ENCODE data around the gene CSF1. TPM values are rescaled to one million over a fixed set of nuclear protein-coding genes. Genes with fewer than 3 reads are reported as not detected.

CSF1 gene
- total and polyA plus RNA-seq, 12 donors: 6.3 to 26.2 (median 13.0) TPM

DNA sequence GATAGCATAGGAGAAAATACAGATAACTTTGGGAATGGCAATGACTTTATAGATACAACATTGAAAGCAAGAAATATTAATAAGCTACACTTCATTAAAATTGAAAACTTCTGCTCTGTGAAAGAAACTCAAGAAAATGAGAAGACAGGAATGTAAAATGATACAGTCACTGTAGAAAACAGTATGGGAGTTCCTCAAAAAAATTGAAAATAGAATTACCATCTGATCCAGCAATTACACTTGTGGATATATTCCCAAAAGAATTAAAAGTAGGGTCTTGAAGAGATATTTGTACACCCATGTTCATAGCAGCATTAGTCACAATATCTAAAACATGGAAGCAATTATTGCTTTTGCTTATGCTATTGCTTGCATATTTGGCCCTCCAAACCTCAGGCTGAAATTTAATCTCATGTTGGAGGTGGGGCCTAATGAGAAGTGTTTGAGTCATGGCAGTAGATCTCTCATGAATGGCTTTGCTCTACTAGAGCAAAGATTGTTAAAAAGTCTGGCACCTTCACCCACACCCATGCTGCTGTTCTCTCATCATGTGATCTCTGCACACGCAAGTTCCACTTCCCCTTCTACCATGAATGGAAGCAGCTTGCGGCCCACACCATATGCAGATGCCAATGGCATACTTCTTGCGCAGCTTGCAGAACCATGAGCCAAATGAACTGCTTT lies 58.6 kb downstream of the CSF1 start:
- Histone ChIP-seq H3K9me3 (peaks cover 0 to 6% (median 0%) of the 10 kb centered on the region in 11 donors), H3K4me1 (peaks cover 0 to 9% (median 0%) of the 10 kb centered on the region in 9 donors), H3K27ac (no peak overlapping the region), H3K4me3 (no peak overlapping the region), H3K27me3 (no peaks in the 10 kb centered on the region), H3K36me3 (no peaks in the 10 kb centered on the region)
- ATAC-seq: no peak
- DNase-seq: no peak
- 94 to 95% methylated on average over 3 of the region's 3 CpGs for WGBS, 2 donors
- TF ChIP-seq, protein P1, sequence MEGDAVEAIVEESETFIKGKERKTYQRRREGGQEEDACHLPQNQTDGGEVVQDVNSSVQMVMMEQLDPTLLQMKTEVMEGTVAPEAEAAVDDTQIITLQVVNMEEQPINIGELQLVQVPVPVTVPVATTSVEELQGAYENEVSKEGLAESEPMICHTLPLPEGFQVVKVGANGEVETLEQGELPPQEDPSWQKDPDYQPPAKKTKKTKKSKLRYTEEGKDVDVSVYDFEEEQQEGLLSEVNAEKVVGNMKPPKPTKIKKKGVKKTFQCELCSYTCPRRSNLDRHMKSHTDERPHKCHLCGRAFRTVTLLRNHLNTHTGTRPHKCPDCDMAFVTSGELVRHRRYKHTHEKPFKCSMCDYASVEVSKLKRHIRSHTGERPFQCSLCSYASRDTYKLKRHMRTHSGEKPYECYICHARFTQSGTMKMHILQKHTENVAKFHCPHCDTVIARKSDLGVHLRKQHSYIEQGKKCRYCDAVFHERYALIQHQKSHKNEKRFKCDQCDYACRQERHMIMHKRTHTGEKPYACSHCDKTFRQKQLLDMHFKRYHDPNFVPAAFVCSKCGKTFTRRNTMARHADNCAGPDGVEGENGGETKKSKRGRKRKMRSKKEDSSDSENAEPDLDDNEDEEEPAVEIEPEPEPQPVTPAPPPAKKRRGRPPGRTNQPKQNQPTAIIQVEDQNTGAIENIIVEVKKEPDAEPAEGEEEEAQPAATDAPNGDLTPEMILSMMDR (IDR thresholded peaks at IDR 0.05): no peak
- intact Hi-C loops (cut with DNase I): no loop called here

DNA sequence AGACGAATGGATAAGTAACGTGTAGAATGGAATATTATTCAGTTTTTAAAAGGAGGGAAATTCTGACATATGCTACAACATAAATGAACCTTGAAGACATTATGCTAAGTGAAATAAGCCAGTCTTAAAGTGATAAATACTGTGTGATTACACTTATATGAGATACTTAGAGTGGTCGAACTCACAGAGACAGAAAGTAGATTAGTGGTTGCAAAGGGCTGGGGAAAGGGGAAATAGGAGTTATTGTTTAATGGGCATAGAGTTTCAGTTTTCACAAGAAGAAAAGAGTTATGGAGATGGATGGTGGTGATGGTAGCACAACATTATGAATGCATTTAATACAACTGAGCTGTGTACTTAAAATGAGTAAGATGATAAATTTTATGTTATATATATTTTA lies 59.3 kb downstream of the CSF1 start:
- ATAC-seq (no peak), DNase-seq (no peak)
- H3K27me3 ChIP-seq: no peaks in the 10 kb centered on the region
- TF ChIP-seq, protein P1 (IDR thresholded peaks at IDR 0.05): no peak
- no peak overlapping the region for H3K4me3 ChIP-seq
- H3K36me3 ChIP-seq: no peaks in the 10 kb centered on the region
- no peak overlapping the region for H3K27ac ChIP-seq
- peaks cover 0 to 9% (median 0%) of the 10 kb centered on the region in 9 donors for H3K4me1 ChIP-seq
- WGBS, 2 donors: 90 to 92% methylated on average over 3 of the region's 3 CpGs
- peaks cover 0 to 6% (median 0%) of the 10 kb centered on the region in 11 donors for H3K9me3 ChIP-seq
- intact Hi-C loops (cut with DNase I): loop anchor here in 1 of 10 donors (10.0 kb wide), 1 partner anchor 45 kb away; no protein-coding TSS in a partner anchor

DNA sequence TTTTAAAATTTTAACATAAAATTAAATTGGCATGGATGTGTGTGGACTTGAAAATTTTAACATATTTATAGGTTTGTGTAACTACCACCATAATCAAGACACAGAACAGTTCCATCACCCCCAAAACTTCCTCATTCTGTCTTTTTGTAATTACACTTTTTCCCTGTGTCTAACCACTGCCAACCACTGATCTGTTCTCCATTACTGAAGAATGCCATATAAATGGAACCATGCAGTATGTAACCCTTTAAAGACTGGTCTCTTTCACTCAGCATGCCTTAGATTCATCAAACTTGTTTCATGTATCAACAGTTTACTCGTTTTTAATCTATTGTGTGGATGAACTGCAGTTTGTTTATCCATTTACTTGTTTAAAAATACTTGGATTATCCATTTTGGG lies 60.9 kb downstream of the CSF1 start:
- TF ChIP-seq, protein P1 (IDR thresholded peaks at IDR 0.05): no peak
- Histone ChIP-seq H3K4me3 (no peak overlapping the region), H3K9me3 (no peaks in the 10 kb centered on the region), H3K4me1 (peaks cover 0 to 18% (median 3%) of the 10 kb centered on the region in 9 donors), H3K27ac (no peak overlapping the region), H3K36me3 (no peaks in the 10 kb centered on the region), H3K27me3 (no peaks in the 10 kb centered on the region)
- ATAC-seq (no peak), DNase-seq (no peak)
- intact Hi-C loops (cut with DNase I): loop anchor here in 1 of 10 donors (10.0 kb wide), 1 partner anchor 47 kb away; no protein-coding TSS in a partner anchor
- 47 to 60% methylated on average over 1 of the region's 1 CpG for WGBS, 2 donors

DNA sequence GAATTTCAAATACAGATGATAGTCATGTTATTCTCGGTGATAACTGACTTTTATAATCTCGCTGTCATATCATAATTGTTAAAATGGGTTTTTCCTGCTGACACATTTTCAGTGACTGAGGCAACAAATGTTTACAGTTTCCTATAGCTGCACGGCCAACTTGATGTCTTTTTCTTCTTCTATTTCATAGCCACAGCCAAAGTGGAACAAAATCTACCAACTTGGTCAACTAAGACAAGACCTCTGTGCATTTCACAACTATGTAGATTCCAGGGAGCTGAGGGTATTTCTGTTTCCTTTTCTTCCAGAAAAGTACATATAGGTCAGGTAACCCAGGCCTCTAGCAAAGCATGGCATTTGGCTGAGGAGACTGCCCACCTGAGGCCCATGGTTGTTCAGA lies 63.5 kb downstream of the CSF1 start:
- H3K4me1 ChIP-seq: peaks cover 0 to 30% (median 10%) of the 10 kb centered on the region in 9 donors
- WGBS, 2 donors: 95 to 96% methylated on average over 3 of the region's 3 CpGs
- TF ChIP-seq, protein P1 (IDR thresholded peaks at IDR 0.05): no peak
- no peak overlapping the region for H3K4me3 ChIP-seq
- intact Hi-C loops (cut with DNase I): loop anchor here in 1 of 10 donors (10.0 kb wide), 1 partner anchor 49 kb away; no protein-coding TSS in a partner anchor
- no peaks in the 10 kb centered on the region for H3K27me3 ChIP-seq
- DNase-seq: no peak
- H3K9me3 ChIP-seq: no peaks in the 10 kb centered on the region
- H3K36me3 ChIP-seq: no peaks in the 10 kb centered on the region
- no peak for ATAC-seq
- no peak overlapping the region for H3K27ac ChIP-seq
